ENCODE data around the gene LMBR1. TPM values are rescaled to one million over a fixed set of nuclear protein-coding genes. Genes with fewer than 3 reads are reported as not detected.

LMBR1 gene
- polyA plus RNA-seq, 1 experiment, result 20.8 TPM

DNA sequence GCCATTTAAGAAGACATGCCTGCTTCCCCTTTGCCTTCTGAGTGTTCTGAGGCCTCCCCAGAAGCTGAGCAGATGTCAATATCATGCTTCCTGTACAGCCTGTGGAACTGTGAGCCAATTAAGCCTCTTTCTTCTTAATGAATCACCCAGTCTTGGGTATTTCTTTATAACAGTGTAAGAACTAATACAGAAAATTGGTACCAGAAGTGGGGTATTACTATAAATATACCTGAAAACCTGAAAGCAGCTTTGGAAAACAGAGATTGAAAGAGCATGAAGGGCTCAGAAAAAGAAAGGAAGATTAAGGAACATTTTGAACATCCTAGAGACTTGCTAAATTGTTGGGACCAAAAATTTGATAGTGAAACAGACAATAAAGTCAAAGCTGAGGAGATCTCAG lies 264.4 kb downstream of the LMBR1 start:
- Histone ChIP-seq H3K9me3 (ENCODE audit: control insufficient read depth, insufficient read depth, low read length) (peaks cover 8% of the 10 kb centered on the region), H3K27me3 (ENCODE audit: control insufficient read depth, insufficient read depth, low read length) (no peaks in the 10 kb centered on the region), H3K4me3 (ENCODE audit: low read depth, low read length) (no peak overlapping the region), H3K27ac (ENCODE audit: low read depth, low read length) (no peak overlapping the region)
- DNase-seq (ENCODE audit: low read depth, low spot score), result no peak
- TF ChIP-seq, protein P1, sequence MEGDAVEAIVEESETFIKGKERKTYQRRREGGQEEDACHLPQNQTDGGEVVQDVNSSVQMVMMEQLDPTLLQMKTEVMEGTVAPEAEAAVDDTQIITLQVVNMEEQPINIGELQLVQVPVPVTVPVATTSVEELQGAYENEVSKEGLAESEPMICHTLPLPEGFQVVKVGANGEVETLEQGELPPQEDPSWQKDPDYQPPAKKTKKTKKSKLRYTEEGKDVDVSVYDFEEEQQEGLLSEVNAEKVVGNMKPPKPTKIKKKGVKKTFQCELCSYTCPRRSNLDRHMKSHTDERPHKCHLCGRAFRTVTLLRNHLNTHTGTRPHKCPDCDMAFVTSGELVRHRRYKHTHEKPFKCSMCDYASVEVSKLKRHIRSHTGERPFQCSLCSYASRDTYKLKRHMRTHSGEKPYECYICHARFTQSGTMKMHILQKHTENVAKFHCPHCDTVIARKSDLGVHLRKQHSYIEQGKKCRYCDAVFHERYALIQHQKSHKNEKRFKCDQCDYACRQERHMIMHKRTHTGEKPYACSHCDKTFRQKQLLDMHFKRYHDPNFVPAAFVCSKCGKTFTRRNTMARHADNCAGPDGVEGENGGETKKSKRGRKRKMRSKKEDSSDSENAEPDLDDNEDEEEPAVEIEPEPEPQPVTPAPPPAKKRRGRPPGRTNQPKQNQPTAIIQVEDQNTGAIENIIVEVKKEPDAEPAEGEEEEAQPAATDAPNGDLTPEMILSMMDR (IDR thresholded peaks at IDR 0.05; ENCODE audit: low read depth, low read length), result no peak
- POLR2A ChIA-PET, result no interaction called here
- CTCF ChIA-PET, result no interaction called here

Small RNA genes within 50 kb of the gene (small RNA-seq; reads per million reads assigned to genes)
- gene RNU4-31P (ENCODE audit: insufficient read length, low read depth), result not detected

Other genes starting within 250 kb of the LMBR1 start
- 10.3 and 10.4 TPM in 2 replicates for gene NOM1, start 56.5 kb upstream of the LMBR1 start, polyA plus RNA-seq (2011; rRNA removed)
- gene MNX1, start 117.5 kb upstream of the LMBR1 start, polyA plus RNA-seq (2011; rRNA removed), result not detected in 2 replicates
- gene UBE3C, start 245.7 kb upstream of the LMBR1 start, polyA plus RNA-seq (2011; rRNA removed), result 60.6 and 71.2 TPM in 2 replicates

Measured in AG04450 (cell line).